Skeletal muscle satellite cell (primary cell): ENCODE measurements around the gene CDKN2B.

Experiments used
- H3K27me3 ChIP-seq: 2 replicates; pipeline ENCODE4 v1.7.0; 2013; ENCODE audit warnings: low read length; ENCODE audit not compliant: control insufficient read depth, insufficient read depth
- H3K36me3 ChIP-seq: 2 replicates; pipeline ENCODE4 v1.7.0; 2013; ENCODE audit warnings: mild to moderate bottlenecking, control low read depth, low read length; ENCODE audit not compliant: insufficient read depth
- H3K4me1 ChIP-seq: 2 replicates; pipeline ENCODE4 v1.7.0; 2013; ENCODE audit warnings: low read length; ENCODE audit not compliant: control insufficient read depth, insufficient read depth
- H3K4me2 ChIP-seq: 2 replicates; pipeline ENCODE4 v1.7.0; 2013; ENCODE audit warnings: mild to moderate bottlenecking, low read length
- H3K4me3 ChIP-seq: 2 replicates; pipeline ENCODE4 v1.7.0; 2013; ENCODE audit warnings: low read length
- H3K9ac ChIP-seq: 2 replicates; pipeline ENCODE4 v1.7.0; 2013; ENCODE audit warnings: mild to moderate bottlenecking, low read depth, low read length, moderate library complexity
- H3K9me3 ChIP-seq: replicated peaks from 2 replicates; pipeline ENCODE4 v1.7.0; 2013; ENCODE audit warnings: mild to moderate bottlenecking, control low read depth, low read length

CDKN2B gene

DNA sequence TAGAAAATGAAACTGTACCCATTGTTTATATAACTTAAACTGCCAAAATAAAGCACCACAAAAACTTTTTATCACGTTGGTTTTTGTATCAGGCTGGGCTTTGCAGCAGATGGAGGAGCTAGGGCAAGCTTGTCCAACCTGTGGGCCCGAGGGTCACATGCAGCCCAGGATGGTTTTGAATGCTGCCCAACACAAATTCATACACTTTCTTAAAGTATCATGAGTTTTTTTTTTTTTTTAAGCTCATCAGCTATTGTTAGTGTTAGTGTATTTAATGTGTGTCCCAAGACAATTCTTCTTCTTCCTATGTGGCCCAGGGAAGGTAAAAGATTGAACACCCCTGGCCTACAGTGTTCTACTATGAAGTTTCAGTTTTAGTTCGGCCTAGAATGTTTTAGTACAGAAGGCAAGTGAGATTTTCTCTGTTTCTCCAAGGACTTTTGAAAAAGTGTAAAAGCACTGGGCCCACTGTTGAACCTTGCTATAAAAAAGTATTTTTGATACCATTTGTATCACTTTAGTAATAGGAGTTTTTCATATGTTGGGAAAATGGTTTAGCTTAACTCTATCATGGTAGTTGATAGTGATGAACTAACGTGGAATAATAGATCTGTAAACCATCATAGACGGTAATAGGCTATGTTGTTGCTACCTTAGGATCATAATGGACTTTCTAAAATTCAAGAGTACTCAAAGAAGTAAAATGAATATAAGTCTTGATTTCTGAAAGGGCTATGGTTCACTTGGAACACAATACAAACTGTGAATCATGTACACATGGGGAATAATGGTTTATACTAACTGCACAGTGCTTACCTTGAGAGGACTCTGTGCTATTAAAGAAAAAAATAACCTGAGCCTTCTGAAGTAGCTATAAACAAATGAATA lies 17.8 kb downstream of the CDKN2B start:
- H3K9me3 ChIP-seq = no peaks in the 10 kb centered on the region
- no peaks in the 10 kb centered on the region for H3K27me3 ChIP-seq
- H3K36me3 ChIP-seq = peaks cover 2% of the 10 kb centered on the region
- H3K9ac ChIP-seq = no peak overlapping the region
- peaks cover 41% of the 10 kb centered on the region for H3K4me1 ChIP-seq
- H3K4me3 ChIP-seq = no peak overlapping the region
- H3K4me2 ChIP-seq = no peak overlapping the region

DNA sequence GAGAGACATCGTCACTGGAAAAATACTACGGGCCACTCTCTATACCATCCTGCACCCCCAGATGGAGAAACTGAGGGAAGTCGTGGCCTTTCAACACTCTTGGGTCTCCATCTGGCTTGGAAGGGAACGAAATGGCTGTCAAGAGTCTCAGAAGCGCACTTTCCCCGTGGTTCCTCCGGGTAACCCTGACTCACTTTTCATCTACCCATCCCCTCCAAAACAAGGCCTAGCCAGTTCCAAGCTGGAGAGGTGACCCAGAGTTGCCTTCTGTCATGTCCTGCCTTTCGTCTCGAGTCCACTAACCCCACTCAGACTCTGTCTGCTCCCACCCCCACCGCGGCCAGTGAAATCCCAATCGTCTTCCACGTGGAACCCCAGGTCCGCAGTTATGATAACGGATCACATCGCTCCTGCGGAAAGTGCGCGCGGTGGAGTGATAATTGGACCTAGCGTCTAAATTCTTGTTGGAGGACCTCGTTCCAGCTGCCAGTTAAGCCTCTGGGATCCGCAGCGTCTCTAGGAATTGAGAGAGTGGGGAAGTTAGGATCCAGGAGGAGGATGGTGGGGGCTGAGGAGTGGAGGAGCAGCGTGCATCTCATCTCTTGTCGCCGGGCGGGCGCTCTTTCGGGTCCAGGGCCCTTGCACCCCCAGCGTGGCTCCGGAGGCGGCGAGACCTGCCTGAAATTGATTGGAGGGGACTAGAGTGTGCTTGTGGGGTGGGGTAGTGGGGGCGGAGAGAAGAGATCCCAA lies 19.5 kb downstream of the CDKN2B start:
- peaks cover 2% of the 10 kb centered on the region for H3K36me3 ChIP-seq
- H3K9ac ChIP-seq = no peak overlapping the region
- H3K27me3 ChIP-seq = no peaks in the 10 kb centered on the region
- peaks cover 36% of the 10 kb centered on the region for H3K4me1 ChIP-seq
- H3K9me3 ChIP-seq = no peaks in the 10 kb centered on the region
- H3K4me3 ChIP-seq = no peak overlapping the region
- H3K4me2 ChIP-seq = peak overlapping the region; percentile 39

DNA sequence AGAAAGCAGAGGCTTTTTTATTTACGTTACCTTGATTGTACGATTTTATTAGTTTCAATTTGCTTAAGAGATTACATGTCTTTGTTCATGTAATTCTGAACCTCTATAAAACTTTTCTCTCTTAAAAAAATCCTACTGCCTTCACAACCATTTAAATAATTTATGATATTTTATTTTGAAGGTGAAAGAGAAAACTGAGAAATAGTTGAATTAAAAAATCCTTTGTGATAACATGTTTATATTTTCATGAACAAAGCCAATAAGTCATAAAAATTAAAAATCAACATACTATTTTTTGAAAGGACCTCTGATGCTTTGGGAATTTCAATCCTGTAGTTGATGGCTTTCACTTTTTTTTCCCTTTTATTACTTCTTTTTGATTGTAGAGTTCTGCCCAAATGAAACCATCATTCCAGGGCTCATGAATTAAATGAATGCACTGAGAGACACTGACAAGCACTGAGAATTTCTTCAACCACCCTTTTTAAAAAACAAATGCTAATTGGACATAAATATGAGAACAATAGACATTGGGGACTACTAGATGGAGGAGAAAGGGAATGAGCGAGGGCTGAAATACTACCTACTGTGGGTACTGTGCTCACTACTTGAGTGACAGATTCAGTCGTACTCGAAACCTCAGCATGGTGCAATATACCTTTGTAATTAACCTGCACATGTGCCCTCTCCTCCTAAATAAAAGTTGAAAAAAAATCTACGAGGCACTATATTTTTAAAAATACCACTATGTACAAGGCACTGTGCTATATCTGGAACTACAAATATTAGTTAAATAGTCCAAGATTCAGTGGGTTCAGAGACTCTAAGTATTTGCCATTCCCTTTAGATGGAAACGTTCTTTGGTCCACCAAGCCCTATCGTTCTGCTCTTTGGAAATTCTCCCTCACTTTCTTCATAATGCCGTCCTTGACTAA lies 20.8 kb downstream of the CDKN2B start:
- Histone ChIP-seq H3K9me3 (no peaks in the 10 kb centered on the region), H3K27me3 (no peaks in the 10 kb centered on the region), H3K9ac (peak overlapping the region; percentile 75), H3K4me3 (no peak overlapping the region), H3K4me2 (peak overlapping the region; percentile 74), H3K4me1 (peaks cover 29% of the 10 kb centered on the region), H3K36me3 (peaks cover 2% of the 10 kb centered on the region)

DNA sequence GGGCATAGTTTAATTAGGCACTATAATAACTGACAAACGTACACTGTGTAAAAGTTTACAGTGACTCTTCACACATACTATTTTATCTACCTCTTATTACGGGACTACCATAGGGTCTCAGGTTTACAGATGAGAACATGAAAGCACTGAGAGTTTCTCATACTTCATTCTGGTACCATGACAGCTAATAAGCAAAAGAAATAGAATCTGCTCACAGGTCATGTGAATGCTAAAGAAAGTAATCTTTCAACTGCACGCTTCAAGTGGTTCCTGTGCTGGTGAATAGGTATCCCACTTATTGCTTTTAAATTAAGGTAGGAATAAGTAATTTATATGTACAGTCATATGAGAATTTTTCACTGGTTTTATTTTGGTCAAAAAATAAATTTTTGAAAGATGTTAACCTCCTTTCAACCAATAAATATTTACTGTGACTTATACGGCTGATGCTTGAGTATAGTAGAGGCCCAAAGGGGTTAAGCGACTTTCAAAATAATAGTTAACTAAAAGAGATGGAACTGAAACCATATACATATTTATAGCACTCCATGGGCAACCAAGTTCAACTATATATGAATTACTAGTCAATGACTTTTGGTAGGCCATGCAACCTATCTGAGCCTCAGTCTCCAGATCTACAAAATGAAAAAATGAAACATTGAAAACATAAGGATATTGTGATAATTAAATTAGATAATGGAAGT lies 23.0 kb downstream of the CDKN2B start:
- no peak overlapping the region for H3K4me3 ChIP-seq
- no peak overlapping the region for H3K4me2 ChIP-seq
- H3K9ac ChIP-seq = no peak overlapping the region
- no peaks in the 10 kb centered on the region for H3K27me3 ChIP-seq
- H3K36me3 ChIP-seq = peaks cover 2% of the 10 kb centered on the region
- H3K4me1 ChIP-seq = peaks cover 19% of the 10 kb centered on the region
- H3K9me3 ChIP-seq = no peaks in the 10 kb centered on the region

GRCh38 chr9:21984101-21984500 lies 25.0 kb downstream of the CDKN2B start:
- Histone ChIP-seq H3K9me3 (no peaks in the 10 kb centered on the region), H3K27me3 (no peaks in the 10 kb centered on the region), H3K9ac (no peak overlapping the region), H3K36me3 (no peaks in the 10 kb centered on the region), H3K4me3 (no peak overlapping the region), H3K4me1 (peaks cover 19% of the 10 kb centered on the region), H3K4me2 (no peak overlapping the region)

DNA sequence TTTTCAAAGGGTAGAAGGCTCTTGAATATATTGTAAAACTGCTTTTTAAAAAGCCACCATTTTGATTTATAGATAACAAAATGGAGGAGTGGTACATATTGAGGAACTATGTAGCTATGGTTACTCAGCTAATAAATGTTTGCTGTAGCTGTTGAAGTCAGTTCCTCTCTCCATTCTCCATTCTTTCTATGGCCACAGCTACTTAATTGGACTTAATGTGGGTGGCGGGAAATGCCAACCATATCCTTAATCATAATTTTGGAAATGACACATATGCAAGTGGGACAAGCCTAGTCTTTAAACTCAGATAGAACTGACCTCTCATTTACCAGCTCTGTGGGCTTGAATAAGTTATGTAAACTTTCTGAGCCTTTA lies 25.6 kb downstream of the CDKN2B start:
- H3K9ac ChIP-seq = no peak overlapping the region
- H3K4me3 ChIP-seq = no peak overlapping the region
- H3K4me2 ChIP-seq = no peak overlapping the region
- no peaks in the 10 kb centered on the region for H3K9me3 ChIP-seq
- no peaks in the 10 kb centered on the region for H3K27me3 ChIP-seq
- peaks cover 19% of the 10 kb centered on the region for H3K4me1 ChIP-seq
- H3K36me3 ChIP-seq = no peaks in the 10 kb centered on the region

- H3K9me3 ChIP-seq = no peaks in the 10 kb centered on the region
- H3K4me3 ChIP-seq = no peak overlapping the region
- H3K4me2 ChIP-seq = no peak overlapping the region
- H3K9ac ChIP-seq = no peak overlapping the region
- no peaks in the 10 kb centered on the region for H3K36me3 ChIP-seq
- H3K4me1 ChIP-seq = peaks cover 14% of the 10 kb centered on the region
- no peaks in the 10 kb centered on the region for H3K27me3 ChIP-seq
These were observed 26.1 kb downstream of the CDKN2B start for GRCh38 chr9:21982861-21983560.

GRCh38 chr9:21982391-21982790 lies 26.7 kb downstream of the CDKN2B start:
- Histone ChIP-seq H3K9me3 (no peaks in the 10 kb centered on the region), H3K4me1 (peaks cover 8% of the 10 kb centered on the region), H3K27me3 (no peaks in the 10 kb centered on the region)

DNA sequence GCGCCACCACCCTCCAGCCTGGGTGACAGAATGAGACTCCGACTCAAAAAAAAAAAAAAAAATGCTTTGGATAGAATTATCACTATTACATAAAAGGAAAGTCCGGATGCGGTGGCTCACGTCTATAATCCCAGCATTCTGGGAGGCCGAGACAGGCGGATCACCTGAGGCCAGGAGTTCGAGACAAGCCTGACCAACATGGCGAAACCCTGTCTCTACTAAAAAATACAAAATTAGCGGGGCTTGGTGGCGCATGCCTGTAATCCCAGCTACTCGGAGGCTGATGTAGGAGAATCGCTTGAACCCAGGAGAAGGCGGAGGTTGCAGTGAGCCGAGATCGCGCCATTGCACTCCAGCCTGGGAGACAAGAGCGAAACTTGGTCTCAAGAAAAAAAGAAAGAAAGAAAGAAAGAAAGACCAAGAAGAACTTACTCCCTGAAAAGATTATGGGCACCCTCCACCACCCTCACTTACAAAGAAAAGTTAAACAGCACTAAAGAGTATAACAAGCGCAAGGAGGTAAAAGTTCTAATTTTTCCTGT lies 32.7 kb downstream of the CDKN2B start:
- peak overlapping the region; percentile 90 for H3K4me2 ChIP-seq

More at GRCh38 chr9:21982391-21982790, 26.7 kb downstream of the CDKN2B start:
- Histone ChIP-seq H3K9ac (no peak overlapping the region), H3K4me2 (no peak overlapping the region), H3K36me3 (no peaks in the 10 kb centered on the region), H3K4me3 (no peak overlapping the region)

GRCh38 chr9:21974722-21975409 lies 34.2 kb downstream of the CDKN2B start:
- H3K9me3 ChIP-seq = no peaks in the 10 kb centered on the region
- H3K4me1 ChIP-seq = peaks cover 24% of the 10 kb centered on the region
- H3K36me3 ChIP-seq = peaks cover 8% of the 10 kb centered on the region
- H3K4me3 ChIP-seq = peak overlapping the region; percentile 91
- H3K4me2 ChIP-seq = peak overlapping the region; percentile 90
- peak overlapping the region; percentile 80 for H3K9ac ChIP-seq
- peaks cover 36% of the 10 kb centered on the region for H3K27me3 ChIP-seq

More for the DNA sequence above, 32.7 kb downstream of the CDKN2B start:
- Histone ChIP-seq H3K4me3 (no peak overlapping the region), H3K4me1 (peaks cover 19% of the 10 kb centered on the region), H3K9ac (no peak overlapping the region), H3K9me3 (no peaks in the 10 kb centered on the region), H3K27me3 (peaks cover 27% of the 10 kb centered on the region), H3K36me3 (no peaks in the 10 kb centered on the region)
